GM10248 (cell line): Measurements from ENCODE around the gene THBS4.

Source experiments
- CTCF ChIA-PET: fragments of 300-600 bp; sonication (Branson Sonifier 250); formaldehyde crosslinking; extraction: SDS; loops from one replicate; lab custom pipeline; 2021; ENCODE audit warnings: antibody characterized with exemption; lab: Yijun Ruan, JAX
- POLR2A ChIA-PET: fragments of 350-650 bp; sonication (Branson Sonifier 250); formaldehyde crosslinking; extraction: SDS; loops from one replicate; lab custom pipeline; 2020; ENCODE audit warnings: antibody characterized with exemption; lab: Yijun Ruan, JAX
- DNase-seq: peaks from one replicate; pipeline ENCODE4 v3.0.0; 2012; ENCODE audit errors: extremely low spot score
- CTCF ChIP-seq: IDR thresholded peaks from 2 replicates; pipeline ENCODE4 v1.5.1; 2012; ENCODE audit warnings: mild to moderate bottlenecking, low read depth; ENCODE audit errors: extremely low read depth, missing control alignments, control extremely low read depth

The THBS4 gene

GRCh38 chr5:80069251-80069800 is 34.2 kb downstream of the THBS4 start:
- DNase-seq: no peak
- POLR2A ChIA-PET: no interaction called here
- TF ChIP-seq CTCF: no peak
- CTCF ChIA-PET: interaction anchor here (0.9 kb wide), 1 partner anchor 14 kb away, joined by 4 read pairs; no protein-coding TSS in a partner anchor

- POLR2A ChIA-PET: no interaction called here
- CTCF ChIA-PET: interaction anchor here (0.9 kb wide), 1 partner anchor 14 kb away, joined by 4 read pairs; no protein-coding TSS in a partner anchor
- DNase-seq: no peak
- no peak for TF ChIP-seq CTCF
Measured at GRCh38 chr5:80069918-80070318, 34.8 kb downstream of the THBS4 start.

GRCh38 chr5:80070338-80071056 is 35.3 kb downstream of the THBS4 start:
- no peak for TF ChIP-seq CTCF
- CTCF ChIA-PET: no interaction called here
- DNase-seq: no peak
- POLR2A ChIA-PET: no interaction called here

GRCh38 chr5:80071510-80072021 is 36.4 kb downstream of the THBS4 start:
- ChIA-PET POLR2A (no interaction called here), CTCF (interaction anchor here (1.0 kb wide), 1 partner anchor 12 kb away, joined by 4 read pairs; no protein-coding TSS in a partner anchor)
- DNase-seq: no peak
- no peak for TF ChIP-seq CTCF

- ChIA-PET CTCF (interaction anchor here (1.0 kb wide), 1 partner anchor 11 kb away, joined by 4 read pairs; no protein-coding TSS in a partner anchor), POLR2A (no interaction called here)
- no peak for TF ChIP-seq CTCF
- no peak for DNase-seq
Measured at GRCh38 chr5:80072103-80073073, 37.2 kb downstream of the THBS4 start.
